Lower leg skin (tissue), 4 donors: Measurements from ENCODE around the gene OR9Q1. TPM values are rescaled to one million over a fixed set of nuclear protein-coding genes. Genes with fewer than 3 reads are reported as not detected.

ENCODE experiments used
- DNase-seq, 2 donors: peaks; one replicate each; pipeline ENCODE4 v3.0.0-alpha.2; 2019; ENCODE audit warnings: low spot score in 2 of 2
- H3K4me3 ChIP-seq: fragments of 200-600 bp; sonication (generic); 2 replicates; pipeline ENCODE4 v1.5.1; 2017; ENCODE audit warnings: mild to moderate bottlenecking, low read depth; ENCODE audit not compliant: poor library complexity, severe bottlenecking
- POLR2A ChIP-seq, 2 donors: fragments of 450-650 bp; IDR thresholded peaks; one replicate each; pipeline ENCODE4 v1.6.1; 2016 to 2017; ENCODE audit warnings: antibody characterized with exemption in 2 of 2, mild to moderate bottlenecking in 1 of 2, moderate library complexity in 1 of 2
- WGBS, 2 donors: methylation state at CpG; one replicate each; pipeline ENCODE4 v1.1.5; 2018; 5-methylcytosine and 5-hydroxymethylcytosine counted together
- intact Hi-C: fragments of 100-400 bp; cut with DNase I; formaldehyde crosslinking; loops from one replicate; pipeline ENCODE4 v1.15.0; 2023; ENCODE audit warnings: low total_unique reads
- total RNA-seq, 4 donors: library from RNA; depleted of rRNA; stranded (reverse); fragments of >200 nt; gene quantifications; one replicate each; pipeline ENCODE4 v1.1.0, GENCODE V29; 2016
- TF ChIP-seq, protein P1 (sequence below), 3 donors: fragments of 450-650 bp; IDR thresholded peaks; one replicate each; pipeline ENCODE4 v1.5.1; 2016; ENCODE audit warnings: antibody characterized with exemption in 3 of 3, mild to moderate bottlenecking in 3 of 3, moderate library complexity in 2 of 3

OR9Q1 gene
- total RNA-seq, 4 donors from 2014 or later = not detected

GRCh38 chr11:58075781-58076180, 52.1 kb downstream of the OR9Q1 start:
- no peak for DNase-seq
- intact Hi-C loops = no loop called here
- no peak for TF ChIP-seq POLR2A (IDR thresholded peaks at IDR 0.05)
- TF ChIP-seq, protein P1, sequence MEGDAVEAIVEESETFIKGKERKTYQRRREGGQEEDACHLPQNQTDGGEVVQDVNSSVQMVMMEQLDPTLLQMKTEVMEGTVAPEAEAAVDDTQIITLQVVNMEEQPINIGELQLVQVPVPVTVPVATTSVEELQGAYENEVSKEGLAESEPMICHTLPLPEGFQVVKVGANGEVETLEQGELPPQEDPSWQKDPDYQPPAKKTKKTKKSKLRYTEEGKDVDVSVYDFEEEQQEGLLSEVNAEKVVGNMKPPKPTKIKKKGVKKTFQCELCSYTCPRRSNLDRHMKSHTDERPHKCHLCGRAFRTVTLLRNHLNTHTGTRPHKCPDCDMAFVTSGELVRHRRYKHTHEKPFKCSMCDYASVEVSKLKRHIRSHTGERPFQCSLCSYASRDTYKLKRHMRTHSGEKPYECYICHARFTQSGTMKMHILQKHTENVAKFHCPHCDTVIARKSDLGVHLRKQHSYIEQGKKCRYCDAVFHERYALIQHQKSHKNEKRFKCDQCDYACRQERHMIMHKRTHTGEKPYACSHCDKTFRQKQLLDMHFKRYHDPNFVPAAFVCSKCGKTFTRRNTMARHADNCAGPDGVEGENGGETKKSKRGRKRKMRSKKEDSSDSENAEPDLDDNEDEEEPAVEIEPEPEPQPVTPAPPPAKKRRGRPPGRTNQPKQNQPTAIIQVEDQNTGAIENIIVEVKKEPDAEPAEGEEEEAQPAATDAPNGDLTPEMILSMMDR (IDR thresholded peaks at IDR 0.05) = no peak
- WGBS, 2 donors = 24 to 52% methylated on average over 2 of the region's 2 CpGs
- no peak overlapping the region for H3K4me3 ChIP-seq

GRCh38 chr11:58086528-58086927, 62.8 kb downstream of the OR9Q1 start:
- DNase-seq = no peak
- intact Hi-C loops = no loop called here
- TF ChIP-seq, protein P1 (IDR thresholded peaks at IDR 0.05) = no peak
- no peak for TF ChIP-seq POLR2A (IDR thresholded peaks at IDR 0.05)
- 53 to 60% methylated on average over 2 of the region's 2 CpGs for WGBS, 2 donors
- H3K4me3 ChIP-seq = no peak overlapping the region

DNA sequence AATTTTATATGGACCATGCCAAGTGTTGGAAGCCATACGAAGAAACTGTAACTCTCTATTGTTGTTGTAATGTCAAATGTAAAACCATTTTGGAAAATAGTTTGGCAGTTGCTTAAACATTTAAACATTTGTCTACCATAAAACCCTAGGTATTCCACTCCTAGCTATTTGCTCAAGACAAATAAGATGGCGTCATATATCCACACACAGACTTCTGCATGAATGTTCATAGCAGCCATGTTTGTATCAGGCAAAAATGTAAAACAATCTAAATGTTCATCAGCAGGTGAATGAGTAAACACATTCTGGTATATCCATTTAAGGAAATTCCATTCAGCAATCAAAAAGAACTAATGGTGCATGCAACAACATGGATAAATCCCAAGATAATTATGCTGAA, 73.8 kb downstream of the OR9Q1 start:
- no peak for DNase-seq
- WGBS, 2 donors = 85 to 92% methylated on average over 2 of the region's 2 CpGs
- TF ChIP-seq, protein P1 (IDR thresholded peaks at IDR 0.05) = no peak
- no peak for TF ChIP-seq POLR2A (IDR thresholded peaks at IDR 0.05)
- no peak overlapping the region for H3K4me3 ChIP-seq
- intact Hi-C loops = no loop called here

- WGBS, 2 donors = 56 to 64% methylated on average over 1 of the region's 1 CpG
- no peak overlapping the region for H3K4me3 ChIP-seq
- intact Hi-C loops = no loop called here
- no peak for TF ChIP-seq POLR2A (IDR thresholded peaks at IDR 0.05)
- TF ChIP-seq, protein P1 (IDR thresholded peaks at IDR 0.05) = no peak
- DNase-seq = no peak
Observed at GRCh38 chr11:58121096-58121495, 97.4 kb downstream of the OR9Q1 start.

GRCh38 chr11:58125469-58125868, 101.8 kb downstream of the OR9Q1 start, which contains the start of gene OR9I1:
Gene OR9I1, minus strand, starts transcription at chr11:58125530. Its CDS starts 6,086 bp downstream, at chr11:58119444.
- no peak within 1 kb of the TSS for H3K4me3 ChIP-seq
- intact Hi-C loops = no loop called here
- no peak for DNase-seq
- no peak for TF ChIP-seq POLR2A (IDR thresholded peaks at IDR 0.05)
- TF ChIP-seq, protein P1 (IDR thresholded peaks at IDR 0.05) = no peak
- WGBS, 2 donors = 53 to 54% methylated on average over 4 of the region's 4 CpGs

DNA sequence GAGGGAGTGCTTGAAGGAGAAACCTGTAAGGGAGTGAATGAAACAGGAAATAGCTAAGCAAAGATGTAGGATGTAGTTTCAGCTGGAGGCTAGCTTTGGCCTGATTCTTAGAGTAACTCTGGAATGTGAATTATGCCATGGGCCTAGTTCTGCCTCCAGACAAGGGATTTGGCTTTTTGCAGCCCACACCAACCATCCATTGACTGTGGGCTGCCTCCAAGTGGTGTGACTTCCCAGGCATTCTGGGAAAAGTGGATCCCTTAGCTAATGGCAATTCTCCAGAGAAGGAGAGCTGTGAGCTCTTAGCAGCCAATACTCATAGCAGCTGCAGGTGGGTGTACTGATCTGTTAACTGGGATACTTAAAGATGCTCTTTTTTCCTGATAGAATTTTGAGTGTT, 103.7 kb downstream of the OR9Q1 start:
- no peak overlapping the region for H3K4me3 ChIP-seq
- intact Hi-C loops = no loop called here
- no peak for DNase-seq
- TF ChIP-seq POLR2A (IDR thresholded peaks at IDR 0.05) = no peak
- TF ChIP-seq, protein P1 (IDR thresholded peaks at IDR 0.05) = no peak
